ENCODE measurements around the gene GMPS. TPM values are rescaled to one million over a fixed set of nuclear protein-coding genes. Genes with fewer than 3 reads are reported as not detected.

Gene GMPS
- total and polyA plus RNA-seq, 9 of the 15 experiments (the other 6 are each of a cell fraction or from before 2014, with no cell fraction given): 73.7 to 282 (median 156) TPM

DNA sequence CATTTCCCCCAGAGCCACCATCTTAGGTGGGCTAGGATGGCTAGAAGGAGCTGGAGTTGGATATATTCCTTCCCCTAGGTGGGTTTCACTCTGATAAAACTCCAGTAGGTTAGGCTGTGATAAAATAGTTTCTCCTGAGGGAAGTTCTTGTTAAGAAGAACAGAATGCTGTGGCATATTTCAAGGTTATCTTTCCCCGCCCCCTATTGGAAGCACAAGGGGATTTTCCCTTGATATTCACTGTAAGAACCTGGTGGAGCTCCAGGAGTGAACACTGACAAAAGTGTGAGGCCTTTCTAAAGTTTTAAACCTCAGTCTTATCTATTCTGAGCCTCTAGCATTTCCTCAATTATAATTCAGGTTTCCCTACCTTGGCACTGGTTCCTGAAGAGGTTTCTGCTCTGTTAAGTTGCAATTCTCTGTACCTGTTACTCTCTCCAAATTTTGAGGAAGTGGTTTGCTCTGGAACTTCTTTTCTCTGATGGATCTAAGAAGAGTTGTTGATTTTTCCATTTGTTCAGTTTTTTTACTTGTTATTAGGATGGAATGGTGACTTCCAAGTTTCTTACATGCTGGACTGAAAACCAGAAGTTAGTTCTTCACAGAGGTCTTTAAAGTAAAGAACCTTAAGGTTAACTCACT lies 113.5 kb downstream of the GMPS start:
- intact Hi-C loops (cut with micrococcal nuclease): loop anchor here (1.0 to 5.0 kb wide), 3 partner anchors 112 to 231 kb away; partner anchors contain the start of genes C3orf33 and GMPS
- Histone ChIP-seq H2AFZ (ENCODE audit: low read depth, low read length) (peak overlapping the region; percentile 40; the same call in 1 of the 2 replicates), H3K4me2 (ENCODE audit: insufficient read depth, low read length) (no peak overlapping the region), H3K4me1 (replicated peaks in 1 of 2; ENCODE audit: control insufficient read depth in 2 of 2, insufficient read depth in 2 of 2, low read length in 2 of 2) (no peaks in the 10 kb centered on the region), H3K27ac (ENCODE audit: extremely low read depth, low read depth, low read length) (no peak overlapping the region), H3K9me1 (ENCODE audit: control insufficient read depth, insufficient read depth, low read length) (no peaks in the 10 kb centered on the region), H3K9ac (ENCODE audit: insufficient read depth in 1 of 2, low read depth in 2 of 2, low read length in 2 of 2) (no peak overlapping the region), H4K20me1 (replicated peaks; ENCODE audit: control insufficient read depth, insufficient read depth, low read length) (no peaks in the 10 kb centered on the region), H3K36me3 (ENCODE audit: control insufficient read depth, insufficient read depth, low read length) (no peaks in the 10 kb centered on the region), H3K27me3 (ENCODE audit: control insufficient read depth in 2 of 2, insufficient read depth in 2 of 2, low read length in 2 of 2) (no peaks in the 10 kb centered on the region), H3K4me3 (no peak overlapping the region), H3K9me3 (replicated peaks; ENCODE audit: control insufficient read depth, insufficient read depth, low read depth, low read length) (no peaks in the 10 kb centered on the region), H3K79me2 (ENCODE audit: control insufficient read depth, insufficient read depth, low read length) (no peaks in the 10 kb centered on the region)
- DNase-seq (ENCODE audit: extremely low read depth in 1 of 4, low spot score in 3 of 4): peak in 2 of 4 experiments; percentile 12 to 36
- in situ Hi-C loops (cut with MboI): no loop called here
- no peak for FAIRE-seq
- POLR2A ChIA-PET: no interaction called here
- 16% methylated on average over 1 of the region's 1 CpG for WGBS (ENCODE audit: insufficient coverage, low coverage, missing lambda C conversion rate)
- ATAC-seq: peak; percentile 85
- no TSS peak for BruUV-seq (replicated peaks)
- CTCF ChIA-PET (ENCODE audit: low intra/inter-chr PET ratio): no interaction called here
- TF ChIP-seq ZSCAN29 (IDR thresholded peaks at IDR 0.05) (no peak), EGR1 (conservative IDR thresholded peaks at IDR 0.05) (no peak), SPI1 (IDR thresholded peaks at IDR 0.05; ENCODE audit: borderline replicate concordance, low read depth, low read length) (peak; percentile 91), CTCF (IDR thresholded peaks at IDR 0.05 in 2 of 3, conservative IDR thresholded peaks at IDR 0.05 in 1 of 3; ENCODE audit: insufficient read depth in 2 of 3, low read depth in 1 of 3, low read length in 3 of 3) (peak; percentile 28 to 62 (median 42); a peak in 4 of 6 replicates), FOSL1 (tag; conservative IDR thresholded peaks at IDR 0.05) (no peak)
- TF ChIP-seq, protein P1, sequence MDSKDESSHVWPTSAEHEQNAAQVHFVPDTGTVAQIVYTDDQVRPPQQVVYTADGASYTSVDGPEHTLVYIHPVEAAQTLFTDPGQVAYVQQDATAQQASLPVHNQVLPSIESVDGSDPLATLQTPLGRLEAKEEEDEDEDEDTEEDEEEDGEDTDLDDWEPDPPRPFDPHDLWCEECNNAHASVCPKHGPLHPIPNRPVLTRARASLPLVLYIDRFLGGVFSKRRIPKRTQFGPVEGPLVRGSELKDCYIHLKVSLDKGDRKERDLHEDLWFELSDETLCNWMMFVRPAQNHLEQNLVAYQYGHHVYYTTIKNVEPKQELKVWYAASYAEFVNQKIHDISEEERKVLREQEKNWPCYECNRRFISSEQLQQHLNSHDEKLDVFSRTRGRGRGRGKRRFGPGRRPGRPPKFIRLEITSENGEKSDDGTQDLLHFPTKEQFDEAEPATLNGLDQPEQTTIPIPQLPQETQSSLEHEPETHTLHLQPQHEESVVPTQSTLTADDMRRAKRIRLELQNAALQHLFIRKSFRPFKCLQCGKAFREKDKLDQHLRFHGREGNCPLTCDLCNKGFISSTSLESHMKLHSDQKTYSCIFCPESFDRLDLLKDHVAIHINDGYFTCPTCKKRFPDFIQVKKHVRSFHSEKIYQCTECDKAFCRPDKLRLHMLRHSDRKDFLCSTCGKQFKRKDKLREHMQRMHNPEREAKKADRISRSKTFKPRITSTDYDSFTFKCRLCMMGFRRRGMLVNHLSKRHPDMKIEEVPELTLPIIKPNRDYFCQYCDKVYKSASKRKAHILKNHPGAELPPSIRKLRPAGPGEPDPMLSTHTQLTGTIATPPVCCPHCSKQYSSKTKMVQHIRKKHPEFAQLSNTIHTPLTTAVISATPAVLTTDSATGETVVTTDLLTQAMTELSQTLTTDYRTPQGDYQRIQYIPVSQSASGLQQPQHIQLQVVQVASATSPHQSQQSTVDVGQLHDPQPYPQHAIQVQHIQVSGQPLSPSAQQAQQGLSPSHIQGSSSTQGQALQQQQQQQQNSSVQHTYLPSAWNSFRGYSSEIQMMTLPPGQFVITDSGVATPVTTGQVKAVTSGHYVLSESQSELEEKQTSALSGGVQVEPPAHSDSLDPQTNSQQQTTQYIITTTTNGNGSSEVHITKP (IDR thresholded peaks at IDR 0.05; ENCODE audit: partially characterized antibody): no peak
- TF ChIP-seq, protein P2, sequence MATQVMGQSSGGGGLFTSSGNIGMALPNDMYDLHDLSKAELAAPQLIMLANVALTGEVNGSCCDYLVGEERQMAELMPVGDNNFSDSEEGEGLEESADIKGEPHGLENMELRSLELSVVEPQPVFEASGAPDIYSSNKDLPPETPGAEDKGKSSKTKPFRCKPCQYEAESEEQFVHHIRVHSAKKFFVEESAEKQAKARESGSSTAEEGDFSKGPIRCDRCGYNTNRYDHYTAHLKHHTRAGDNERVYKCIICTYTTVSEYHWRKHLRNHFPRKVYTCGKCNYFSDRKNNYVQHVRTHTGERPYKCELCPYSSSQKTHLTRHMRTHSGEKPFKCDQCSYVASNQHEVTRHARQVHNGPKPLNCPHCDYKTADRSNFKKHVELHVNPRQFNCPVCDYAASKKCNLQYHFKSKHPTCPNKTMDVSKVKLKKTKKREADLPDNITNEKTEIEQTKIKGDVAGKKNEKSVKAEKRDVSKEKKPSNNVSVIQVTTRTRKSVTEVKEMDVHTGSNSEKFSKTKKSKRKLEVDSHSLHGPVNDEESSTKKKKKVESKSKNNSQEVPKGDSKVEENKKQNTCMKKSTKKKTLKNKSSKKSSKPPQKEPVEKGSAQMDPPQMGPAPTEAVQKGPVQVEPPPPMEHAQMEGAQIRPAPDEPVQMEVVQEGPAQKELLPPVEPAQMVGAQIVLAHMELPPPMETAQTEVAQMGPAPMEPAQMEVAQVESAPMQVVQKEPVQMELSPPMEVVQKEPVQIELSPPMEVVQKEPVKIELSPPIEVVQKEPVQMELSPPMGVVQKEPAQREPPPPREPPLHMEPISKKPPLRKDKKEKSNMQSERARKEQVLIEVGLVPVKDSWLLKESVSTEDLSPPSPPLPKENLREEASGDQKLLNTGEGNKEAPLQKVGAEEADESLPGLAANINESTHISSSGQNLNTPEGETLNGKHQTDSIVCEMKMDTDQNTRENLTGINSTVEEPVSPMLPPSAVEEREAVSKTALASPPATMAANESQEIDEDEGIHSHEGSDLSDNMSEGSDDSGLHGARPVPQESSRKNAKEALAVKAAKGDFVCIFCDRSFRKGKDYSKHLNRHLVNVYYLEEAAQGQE (IDR thresholded peaks at IDR 0.05; ENCODE audit: borderline replicate concordance): 0 out of 2 replicates have a peak, but pooled peaks have one; percentile 12
- TF ChIP-seq, protein P2 (CRISPR knock-in tag; IDR thresholded peaks at IDR 0.05; ENCODE audit: low read depth): no peak

Measured in K562 (cell line).